Stimulated activated CD4-positive, alpha-beta T cell treated with anti-CD3 and anti-CD28 coated beads, Interleukin-4, amount 100 ng/mL, for 4 hours (primary cell): Measurements from ENCODE around the gene PTGDR.
A peak's percentile ranks its signal among the peaks of the same experiment; 100 is the strongest.

Source experiments
- DNase-seq, 2 experiments: peaks; one replicate each; pipeline ENCODE4 v3.0.0-alpha.2; 2020

The PTGDR gene

DNA sequence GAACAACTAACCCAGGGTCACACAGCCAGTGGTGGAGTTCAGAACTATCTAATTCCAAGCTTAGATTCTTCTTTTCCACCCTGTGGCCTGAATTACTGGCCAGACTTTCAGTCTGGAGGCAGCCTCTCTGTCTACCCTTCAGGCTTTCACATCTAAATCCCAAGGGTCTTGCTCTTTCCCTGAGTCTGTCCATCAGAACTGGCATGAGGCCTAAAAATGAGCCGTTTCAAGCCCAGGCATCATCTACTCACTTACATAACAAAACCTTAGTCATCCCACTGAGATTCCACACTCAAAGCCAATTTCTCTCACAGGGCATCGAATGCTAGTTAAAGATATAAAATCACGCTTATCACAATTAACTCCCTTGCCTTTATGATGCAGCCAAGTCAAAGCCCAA lies 1.3 kb upstream of the PTGDR start:
- no peak for DNase-seq

GRCh38 chr14:52266782-52267181 lies 716 bp upstream of the PTGDR start:
- DNase-seq = no peak

GRCh38 chr14:52268279-52269061 lies 972 bp downstream of the PTGDR start:
- DNase-seq = peak in 1 of 2 experiments; percentile 13

DNA sequence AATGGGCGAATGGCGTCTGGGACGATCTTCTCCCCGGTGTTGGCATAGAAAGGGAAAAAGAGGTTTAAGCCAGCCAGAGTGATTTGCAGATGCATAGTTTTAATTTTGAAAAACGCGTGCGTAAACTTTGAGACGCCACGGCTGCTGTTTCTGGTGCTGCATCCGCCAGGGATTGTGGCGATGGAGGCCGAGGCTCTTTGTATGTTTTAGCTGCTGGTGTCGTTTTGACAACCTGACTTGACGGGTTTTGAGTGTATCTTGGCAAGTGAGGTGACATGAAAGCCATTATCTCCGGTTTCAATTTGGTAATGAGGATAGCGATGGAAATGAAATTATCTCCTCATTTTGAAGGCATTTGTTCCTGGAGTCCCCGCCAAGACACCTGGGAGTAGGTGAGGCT lies 1.6 kb downstream of the PTGDR start:
- no peak for DNase-seq

GRCh38 chr14:52269982-52270381 lies 2.5 kb downstream of the PTGDR start:
- no peak for DNase-seq

DNA sequence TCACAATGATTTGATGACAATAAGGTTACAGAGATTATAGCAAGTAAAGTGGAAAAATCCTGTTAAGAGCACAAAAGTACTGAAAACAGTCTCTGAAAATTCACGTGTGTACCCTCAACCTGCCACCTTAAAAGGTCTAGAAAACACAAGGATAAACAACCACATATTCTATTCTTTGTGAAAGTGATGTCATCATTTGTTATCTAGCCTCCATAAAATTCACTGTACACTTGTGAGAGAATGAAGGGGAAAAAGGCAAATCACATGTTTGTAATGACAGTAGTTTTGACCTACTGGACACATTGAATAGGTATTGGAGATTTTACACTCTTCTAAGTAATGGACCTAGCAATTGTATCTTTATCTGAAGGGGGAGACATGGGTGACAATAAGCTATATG lies 4.0 kb downstream of the PTGDR start:
- no peak for DNase-seq

DNA sequence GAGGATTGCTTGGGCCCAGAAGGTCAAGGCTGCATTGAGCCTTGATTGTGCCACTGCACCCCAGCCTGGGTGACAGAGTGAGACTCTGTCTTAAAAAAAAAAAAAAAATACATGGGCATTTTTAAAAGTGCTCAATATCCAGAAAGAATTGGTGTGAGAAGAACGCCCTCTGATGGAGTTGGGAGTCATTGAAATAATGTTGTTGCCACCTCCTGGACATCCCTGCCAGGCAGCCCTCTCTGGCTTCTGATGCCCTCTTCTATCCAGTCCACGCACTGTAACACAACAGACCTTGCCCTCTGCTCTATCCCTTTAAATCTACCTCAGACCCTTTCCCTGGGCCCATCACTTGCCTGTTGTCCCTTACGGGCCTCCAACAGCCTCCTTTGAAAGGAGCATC lies 4.9 kb downstream of the PTGDR start:
- no peak for DNase-seq

- DNase-seq = no peak
Observed at GRCh38 chr14:52275372-52275771, 7.9 kb downstream of the PTGDR start.

GRCh38 chr14:52277552-52277951 lies 10.1 kb downstream of the PTGDR start:
- DNase-seq = no peak

- no peak for DNase-seq
Observed at GRCh38 chr14:52279408-52279807, 11.9 kb downstream of the PTGDR start.

- DNase-seq = no peak
Observed at GRCh38 chr14:52283099-52283498, 15.6 kb downstream of the PTGDR start.

DNA sequence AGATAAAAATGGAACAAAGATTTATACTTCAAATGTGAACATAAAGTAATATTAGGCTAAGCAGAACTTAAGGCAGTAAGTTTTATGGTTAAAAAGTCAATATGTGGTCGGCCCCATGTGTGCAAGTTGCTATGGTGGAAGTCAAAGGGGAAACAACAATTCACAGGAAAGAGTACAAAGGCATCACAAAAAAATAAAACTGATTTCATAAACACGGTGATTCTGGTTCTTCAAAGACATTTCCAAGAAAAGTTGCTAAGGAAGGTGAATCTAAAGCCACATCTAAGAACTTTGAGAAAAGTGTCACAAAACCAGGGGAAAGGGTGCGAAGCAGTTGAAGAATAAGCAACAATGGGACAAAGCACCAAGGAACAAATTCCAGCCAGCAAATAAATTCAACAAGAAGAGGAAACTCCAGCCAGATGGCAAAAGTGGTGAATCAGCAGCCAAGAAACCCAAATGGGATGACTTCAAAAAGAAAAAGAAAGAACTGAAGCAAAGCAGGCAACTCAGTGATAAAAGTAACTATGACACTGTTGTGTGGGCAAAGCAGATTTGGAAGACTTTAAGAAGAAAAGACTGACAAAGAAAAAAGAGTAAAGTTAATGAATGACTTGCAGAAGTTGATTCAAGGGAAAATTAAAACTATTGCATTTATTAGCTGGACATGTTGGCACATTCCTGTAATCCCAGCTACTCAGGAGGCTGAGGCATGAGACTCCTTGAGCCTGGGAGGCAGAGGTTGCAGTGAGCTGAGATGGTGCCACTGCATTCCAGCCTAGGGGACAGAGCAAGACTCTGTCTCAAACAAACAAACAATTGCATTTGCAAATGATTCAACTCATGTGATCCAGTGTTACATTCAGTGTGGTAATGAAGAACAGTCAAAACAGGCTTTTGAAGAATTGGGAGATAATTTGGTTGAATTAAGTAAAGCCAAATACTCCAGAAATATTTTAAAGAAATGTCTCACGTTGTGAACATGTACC lies 19.5 kb downstream of the PTGDR start:
- DNase-seq = no peak

DNA sequence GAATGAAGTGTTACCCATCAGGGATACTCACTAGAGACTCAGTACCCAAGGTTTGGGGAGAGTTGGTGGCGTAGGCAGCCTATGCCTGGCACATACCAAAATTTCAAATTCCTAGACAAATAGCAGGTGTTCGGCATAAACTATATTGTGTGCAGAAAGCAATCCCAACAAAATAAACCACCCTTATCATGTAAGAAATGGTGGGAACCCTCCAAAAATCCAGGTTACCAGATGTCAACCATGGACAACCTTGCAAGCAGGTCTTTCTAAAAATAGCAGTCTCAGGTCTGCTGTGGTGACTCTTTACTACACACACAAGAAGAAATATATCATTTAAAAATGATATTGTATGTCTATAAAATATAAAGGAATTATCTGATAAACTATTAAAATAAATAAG lies 28.9 kb downstream of the PTGDR start:
- no peak for DNase-seq

DNA sequence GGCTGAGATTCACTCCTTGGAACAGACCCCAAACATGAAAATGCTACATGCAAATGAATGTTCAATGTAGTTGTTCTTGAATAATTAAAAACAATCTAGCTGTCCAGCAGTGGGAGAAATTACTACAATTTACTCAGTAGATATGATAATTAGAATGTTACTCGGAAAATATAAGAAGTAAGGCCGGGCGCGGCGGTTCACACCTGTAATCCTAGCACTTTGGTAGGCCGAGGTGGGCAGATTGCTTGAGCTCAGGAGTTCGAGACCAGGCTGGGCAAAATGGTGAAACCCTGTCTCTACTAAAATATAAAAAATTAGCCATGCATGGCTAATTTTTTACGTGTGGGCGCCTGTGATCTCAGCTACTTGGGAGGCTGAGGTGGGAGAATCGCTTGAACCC lies 31.3 kb downstream of the PTGDR start:
- no peak for DNase-seq

DNA sequence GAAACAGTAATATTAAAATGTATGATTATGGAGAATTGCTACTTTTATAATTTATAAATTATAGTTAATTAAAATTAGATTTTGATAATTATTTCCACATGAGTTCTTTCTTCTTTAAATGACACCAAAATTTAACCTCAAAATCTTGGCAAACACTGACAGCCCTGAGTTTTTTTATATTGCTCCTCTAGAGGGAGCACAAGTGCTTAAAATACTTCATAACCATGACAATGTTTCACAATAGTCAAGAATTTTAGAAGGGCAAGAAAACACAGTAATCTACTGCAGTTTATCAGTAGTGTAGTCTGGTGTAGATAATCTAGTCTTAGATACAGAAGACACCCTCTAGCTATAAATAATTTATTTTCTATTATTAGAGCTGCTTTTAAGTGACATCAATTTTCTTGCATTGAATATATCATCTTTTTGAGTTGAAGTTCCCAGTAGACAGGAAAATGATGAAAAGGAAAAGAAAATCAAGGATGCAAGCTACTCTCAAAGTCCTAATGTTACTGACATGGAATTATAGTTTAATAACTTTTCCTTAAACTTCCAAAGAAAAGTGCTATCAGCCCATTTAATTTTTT lies 32.3 kb downstream of the PTGDR start:
- DNase-seq = no peak

DNA sequence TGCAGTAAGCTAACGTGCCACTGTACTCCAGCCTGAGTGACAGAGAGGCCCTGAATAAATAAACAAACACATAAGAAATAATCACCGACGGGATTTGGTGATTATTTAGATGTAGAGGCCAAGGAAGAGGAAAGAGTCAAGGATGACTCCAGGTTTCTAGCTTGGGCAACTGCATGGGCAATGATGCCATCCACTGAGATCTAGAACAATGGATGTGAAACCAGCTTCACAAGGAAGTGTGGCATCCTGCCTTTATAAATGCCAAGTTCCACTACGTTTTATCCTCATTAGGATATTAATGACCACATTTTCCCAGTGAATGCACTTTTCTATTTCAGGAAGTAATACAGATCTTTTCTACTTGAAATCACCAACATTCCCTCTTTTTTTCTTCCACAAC lies 35.7 kb downstream of the PTGDR start:
- no peak for DNase-seq

- DNase-seq = no peak
Observed at GRCh38 chr14:52304248-52304904, 36.9 kb downstream of the PTGDR start.

DNA sequence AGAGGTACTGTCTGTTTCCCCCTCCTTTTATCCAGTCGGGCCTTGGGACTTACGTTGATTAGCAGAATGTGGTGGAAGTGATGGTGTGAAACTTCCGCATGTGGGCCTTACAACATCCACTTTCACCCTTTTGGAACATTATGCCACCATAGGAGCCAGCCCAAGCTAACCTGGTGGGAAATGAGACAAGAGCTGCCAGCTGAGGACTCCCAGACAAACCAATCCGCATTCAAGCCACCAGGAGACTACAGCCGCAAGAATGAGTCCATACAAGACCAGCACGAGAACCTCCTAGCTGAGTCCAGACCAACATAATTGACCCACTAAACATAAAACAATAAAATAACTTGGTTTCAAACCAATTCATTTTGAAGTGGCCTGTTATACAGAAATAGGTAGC lies 37.5 kb downstream of the PTGDR start:
- no peak for DNase-seq

DNA sequence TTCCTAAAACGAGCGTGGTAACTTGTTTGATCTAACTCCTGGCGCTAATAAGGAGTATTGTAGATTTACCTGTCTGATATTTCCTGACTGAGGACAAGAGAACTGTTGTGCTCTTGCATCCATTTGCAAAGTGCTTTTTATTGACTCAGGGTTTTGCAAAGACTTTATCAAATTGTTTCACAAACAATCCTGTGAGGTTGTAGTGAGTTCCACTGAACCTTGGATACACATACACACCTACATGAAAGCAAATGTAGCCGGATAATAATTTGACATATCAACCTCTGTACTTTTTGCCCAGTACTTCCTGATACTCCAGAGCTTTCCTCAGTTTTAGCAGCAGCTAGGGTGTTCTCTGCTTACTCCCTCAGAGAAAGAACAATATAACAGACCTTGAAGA lies 39.9 kb downstream of the PTGDR start:
- no peak for DNase-seq

DNA sequence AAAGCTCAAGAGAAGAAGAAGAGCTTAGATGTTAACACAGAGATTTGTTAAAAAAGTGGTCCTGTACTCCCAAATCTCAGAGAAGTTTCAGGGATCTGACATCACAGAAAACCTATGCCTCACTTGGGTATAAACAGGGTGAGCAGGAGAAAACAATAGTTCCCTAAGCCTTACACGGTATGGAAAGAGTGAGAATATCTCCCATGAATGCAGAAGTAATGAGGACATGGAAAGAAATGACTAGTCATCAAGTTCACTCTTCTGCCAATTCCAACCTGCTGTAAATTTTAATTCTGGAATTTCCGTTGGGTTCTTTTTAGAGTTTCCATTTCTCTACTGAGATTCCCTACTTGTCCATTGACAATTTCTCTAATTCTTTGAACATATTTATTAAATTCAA lies 40.4 kb downstream of the PTGDR start:
- no peak for DNase-seq

DNA sequence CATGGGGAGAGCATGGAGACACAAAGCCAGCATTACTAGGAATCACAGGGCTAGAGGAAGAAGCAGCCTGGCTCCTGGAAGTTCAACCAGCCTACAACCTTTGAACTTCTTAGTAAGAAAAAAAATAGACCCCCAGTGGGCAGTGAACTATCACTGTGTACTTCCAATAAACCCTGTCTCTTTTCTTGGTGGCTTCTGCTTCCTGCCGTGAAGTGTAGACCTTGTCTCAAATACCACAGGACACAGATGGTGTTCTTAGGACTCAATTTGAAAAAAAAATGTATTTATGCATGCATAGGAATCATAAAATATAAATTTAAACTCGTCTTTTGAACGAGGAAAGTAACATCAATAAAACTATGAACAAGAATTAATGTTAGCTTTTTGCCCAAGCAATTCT lies 43.0 kb downstream of the PTGDR start:
- no peak for DNase-seq

- no peak for DNase-seq
Observed at GRCh38 chr14:52312931-52313355, 45.4 kb downstream of the PTGDR start.

DNA sequence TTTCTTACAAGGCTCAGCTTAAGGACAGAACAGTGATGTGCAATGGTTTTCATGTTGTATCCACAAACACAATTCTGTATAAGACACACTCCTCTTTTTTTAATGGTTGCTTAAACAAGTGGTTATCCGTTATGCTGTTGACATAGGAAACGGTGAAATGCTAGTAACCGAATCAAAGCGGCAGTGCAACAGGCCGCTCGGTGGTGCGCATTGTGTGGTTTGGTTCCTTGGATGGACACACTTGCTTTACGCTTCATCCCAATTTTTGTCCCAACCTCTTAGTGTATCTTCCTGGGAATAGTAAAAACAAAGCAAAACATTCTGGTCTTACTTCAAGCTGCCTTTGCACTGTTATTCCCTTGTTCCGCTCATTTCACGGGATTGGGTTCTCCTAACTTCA lies 46.0 kb downstream of the PTGDR start:
- no peak for DNase-seq
